Peyer's patch (tissue), 4 donors: ENCODE measurements around the gene PEMT.

Experiments used
- POLR2A ChIP-seq, 2 donors: fragments of 450-650 bp; IDR thresholded peaks; one replicate each; pipeline ENCODE4 v1.5.1; 2017; ENCODE audit warnings: antibody characterized with exemption in 2 of 2, mild to moderate bottlenecking in 2 of 2, moderate library complexity in 2 of 2
- TF ChIP-seq, protein P1 (sequence below), 6 experiments: fragments of 450-650 bp in 4 of 6; fragments of 200-600 bp in 2 of 6; sonication (generic) in 1 of 6; IDR thresholded peaks; one replicate each; pipeline ENCODE4 v1.5.1; 2017 to 2019; ENCODE audit warnings: antibody characterized with exemption in 6 of 6, mild to moderate bottlenecking in 3 of 6, moderate library complexity in 1 of 6

GRCh38 chr17:17598003-17598402 is 6.5 kb upstream of the PEMT start:
- no peak for TF ChIP-seq POLR2A (IDR thresholded peaks at IDR 0.05)
- TF ChIP-seq, protein P1, sequence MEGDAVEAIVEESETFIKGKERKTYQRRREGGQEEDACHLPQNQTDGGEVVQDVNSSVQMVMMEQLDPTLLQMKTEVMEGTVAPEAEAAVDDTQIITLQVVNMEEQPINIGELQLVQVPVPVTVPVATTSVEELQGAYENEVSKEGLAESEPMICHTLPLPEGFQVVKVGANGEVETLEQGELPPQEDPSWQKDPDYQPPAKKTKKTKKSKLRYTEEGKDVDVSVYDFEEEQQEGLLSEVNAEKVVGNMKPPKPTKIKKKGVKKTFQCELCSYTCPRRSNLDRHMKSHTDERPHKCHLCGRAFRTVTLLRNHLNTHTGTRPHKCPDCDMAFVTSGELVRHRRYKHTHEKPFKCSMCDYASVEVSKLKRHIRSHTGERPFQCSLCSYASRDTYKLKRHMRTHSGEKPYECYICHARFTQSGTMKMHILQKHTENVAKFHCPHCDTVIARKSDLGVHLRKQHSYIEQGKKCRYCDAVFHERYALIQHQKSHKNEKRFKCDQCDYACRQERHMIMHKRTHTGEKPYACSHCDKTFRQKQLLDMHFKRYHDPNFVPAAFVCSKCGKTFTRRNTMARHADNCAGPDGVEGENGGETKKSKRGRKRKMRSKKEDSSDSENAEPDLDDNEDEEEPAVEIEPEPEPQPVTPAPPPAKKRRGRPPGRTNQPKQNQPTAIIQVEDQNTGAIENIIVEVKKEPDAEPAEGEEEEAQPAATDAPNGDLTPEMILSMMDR (IDR thresholded peaks at IDR 0.05): no peak
